ENCODE measurements around the gene ABHD17A. TPM values are rescaled to one million over a fixed set of nuclear protein-coding genes. Genes with fewer than 3 reads are reported as not detected.

ABHD17A gene
- total and polyA plus RNA-seq, 9 of the 15 experiments (the other 6 are each of a cell fraction or from before 2014, with no cell fraction given) = 0.04 to 135 (median 21.8) TPM; not detected in 1

DNA sequence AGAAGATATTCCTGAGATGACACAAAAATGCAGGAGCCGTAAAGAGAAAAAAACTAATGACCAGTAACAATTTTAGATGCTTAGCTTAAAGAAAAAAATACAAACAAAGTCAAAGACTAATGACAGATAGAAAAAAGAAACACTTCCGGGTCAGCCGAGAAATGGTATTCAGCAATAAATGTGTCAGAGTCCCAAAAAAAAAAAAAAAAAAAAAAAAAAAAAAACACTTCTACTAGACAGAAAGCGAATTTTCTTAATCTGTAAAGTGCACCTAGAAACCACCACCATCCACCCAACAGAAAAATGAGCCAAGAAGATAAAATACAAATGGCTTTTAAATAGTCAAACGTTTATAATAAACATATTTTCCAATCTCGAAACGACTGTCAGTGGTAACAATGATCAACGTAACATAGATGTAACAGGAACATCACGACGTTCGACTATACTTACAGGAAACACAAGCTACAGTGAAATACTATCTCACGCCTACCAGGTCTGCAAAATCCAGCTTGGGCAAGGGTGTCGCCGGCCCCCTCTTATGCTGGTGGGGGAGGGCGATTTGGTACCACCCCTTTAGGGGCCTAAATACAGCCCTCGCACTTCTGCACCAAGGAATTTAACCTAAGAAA is 10.6 kb downstream of the ABHD17A start (continued):
- TF ChIP-seq XRCC5 (IDR thresholded peaks at IDR 0.05; ENCODE audit: low read depth, low read length) (no peak), ZNF57 (CRISPR knock-in tag; IDR thresholded peaks at IDR 0.05) (no peak), FOXK1 (CRISPR knock-in tag; IDR thresholded peaks at IDR 0.05; ENCODE audit: borderline replicate concordance) (no peak), ZNF830 (CRISPR knock-in tag; IDR thresholded peaks at IDR 0.05) (no peak), GABPB2 (CRISPR knock-in tag; conservative IDR thresholded peaks at IDR 0.05) (no peak), FOSL1 (tag; conservative IDR thresholded peaks at IDR 0.05) (no peak), ETV1 (tag; conservative IDR thresholded peaks at IDR 0.05; ENCODE audit: low read depth) (no peak), HMG20B (CRISPR knock-in tag; IDR thresholded peaks at IDR 0.05) (no peak), MIER1 (IDR thresholded peaks at IDR 0.05; ENCODE audit: low read depth) (no peak), RHOXF2B (CRISPR knock-in tag; conservative IDR thresholded peaks at IDR 0.05) (no peak), CBX5 (IDR thresholded peaks at IDR 0.05; ENCODE audit: borderline replicate concordance, low read depth) (no peak), ADNP (tag; IDR thresholded peaks at IDR 0.05) (no peak), CHCHD3 (CRISPR knock-in tag; IDR thresholded peaks at IDR 0.05) (no peak), SP1 (CRISPR knock-in tag; IDR thresholded peaks at IDR 0.05) (no peak), KDM2B (CRISPR knock-in tag; IDR thresholded peaks at IDR 0.05) (no peak), CAMTA2 (CRISPR knock-in tag; conservative IDR thresholded peaks at IDR 0.05) (no peak)
- TF ChIP-seq, protein P1, sequence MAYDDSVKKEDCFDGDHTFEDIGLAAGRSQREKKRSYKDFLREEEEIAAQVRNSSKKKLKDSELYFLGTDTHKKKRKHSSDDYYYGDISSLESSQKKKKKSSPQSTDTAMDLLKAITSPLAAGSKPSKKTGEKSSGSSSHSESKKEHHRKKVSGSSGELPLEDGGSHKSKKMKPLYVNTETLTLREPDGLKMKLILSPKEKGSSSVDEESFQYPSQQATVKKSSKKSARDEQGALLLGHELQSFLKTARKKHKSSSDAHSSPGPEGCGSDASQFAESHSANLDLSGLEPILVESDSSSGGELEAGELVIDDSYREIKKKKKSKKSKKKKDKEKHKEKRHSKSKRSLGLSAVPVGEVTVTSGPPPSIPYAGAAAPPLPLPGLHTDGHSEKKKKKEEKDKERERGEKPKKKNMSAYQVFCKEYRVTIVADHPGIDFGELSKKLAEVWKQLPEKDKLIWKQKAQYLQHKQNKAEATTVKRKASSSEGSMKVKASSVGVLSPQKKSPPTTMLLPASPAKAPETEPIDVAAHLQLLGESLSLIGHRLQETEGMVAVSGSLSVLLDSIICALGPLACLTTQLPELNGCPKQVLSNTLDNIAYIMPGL (CRISPR knock-in tag; IDR thresholded peaks at IDR 0.05) = no peak
- TF ChIP-seq, protein P2, sequence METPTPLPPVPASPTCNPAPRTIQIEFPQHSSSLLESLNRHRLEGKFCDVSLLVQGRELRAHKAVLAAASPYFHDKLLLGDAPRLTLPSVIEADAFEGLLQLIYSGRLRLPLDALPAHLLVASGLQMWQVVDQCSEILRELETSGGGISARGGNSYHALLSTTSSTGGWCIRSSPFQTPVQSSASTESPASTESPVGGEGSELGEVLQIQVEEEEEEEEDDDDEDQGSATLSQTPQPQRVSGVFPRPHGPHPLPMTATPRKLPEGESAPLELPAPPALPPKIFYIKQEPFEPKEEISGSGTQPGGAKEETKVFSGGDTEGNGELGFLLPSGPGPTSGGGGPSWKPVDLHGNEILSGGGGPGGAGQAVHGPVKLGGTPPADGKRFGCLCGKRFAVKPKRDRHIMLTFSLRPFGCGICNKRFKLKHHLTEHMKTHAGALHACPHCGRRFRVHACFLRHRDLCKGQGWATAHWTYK (CRISPR knock-in tag; IDR thresholded peaks at IDR 0.05) = no peak
- TF ChIP-seq, protein P3, sequence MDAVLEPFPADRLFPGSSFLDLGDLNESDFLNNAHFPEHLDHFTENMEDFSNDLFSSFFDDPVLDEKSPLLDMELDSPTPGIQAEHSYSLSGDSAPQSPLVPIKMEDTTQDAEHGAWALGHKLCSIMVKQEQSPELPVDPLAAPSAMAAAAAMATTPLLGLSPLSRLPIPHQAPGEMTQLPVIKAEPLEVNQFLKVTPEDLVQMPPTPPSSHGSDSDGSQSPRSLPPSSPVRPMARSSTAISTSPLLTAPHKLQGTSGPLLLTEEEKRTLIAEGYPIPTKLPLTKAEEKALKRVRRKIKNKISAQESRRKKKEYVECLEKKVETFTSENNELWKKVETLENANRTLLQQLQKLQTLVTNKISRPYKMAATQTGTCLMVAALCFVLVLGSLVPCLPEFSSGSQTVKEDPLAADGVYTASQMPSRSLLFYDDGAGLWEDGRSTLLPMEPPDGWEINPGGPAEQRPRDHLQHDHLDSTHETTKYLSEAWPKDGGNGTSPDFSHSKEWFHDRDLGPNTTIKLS (IDR thresholded peaks at IDR 0.05; ENCODE audit: borderline replicate concordance, low read depth) = no peak
- TF ChIP-seq, protein P4, sequence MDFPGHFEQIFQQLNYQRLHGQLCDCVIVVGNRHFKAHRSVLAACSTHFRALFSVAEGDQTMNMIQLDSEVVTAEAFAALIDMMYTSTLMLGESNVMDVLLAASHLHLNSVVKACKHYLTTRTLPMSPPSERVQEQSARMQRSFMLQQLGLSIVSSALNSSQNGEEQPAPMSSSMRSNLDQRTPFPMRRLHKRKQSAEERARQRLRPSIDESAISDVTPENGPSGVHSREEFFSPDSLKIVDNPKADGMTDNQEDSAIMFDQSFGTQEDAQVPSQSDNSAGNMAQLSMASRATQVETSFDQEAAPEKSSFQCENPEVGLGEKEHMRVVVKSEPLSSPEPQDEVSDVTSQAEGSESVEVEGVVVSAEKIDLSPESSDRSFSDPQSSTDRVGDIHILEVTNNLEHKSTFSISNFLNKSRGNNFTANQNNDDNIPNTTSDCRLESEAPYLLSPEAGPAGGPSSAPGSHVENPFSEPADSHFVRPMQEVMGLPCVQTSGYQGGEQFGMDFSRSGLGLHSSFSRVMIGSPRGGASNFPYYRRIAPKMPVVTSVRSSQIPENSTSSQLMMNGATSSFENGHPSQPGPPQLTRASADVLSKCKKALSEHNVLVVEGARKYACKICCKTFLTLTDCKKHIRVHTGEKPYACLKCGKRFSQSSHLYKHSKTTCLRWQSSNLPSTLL (IDR thresholded peaks at IDR 0.05) = no peak

Measured in K562 (cell line).